Activated CD8-positive, alpha-beta memory T cell treated with anti-CD3 and anti-CD28 coated beads, Interleukin-2, amount 10 ng/mL, durations not matched to agents 7 days and 5 days (primary cell): ENCODE results near the gene DNAH6. TPM values are rescaled to one million over a fixed set of nuclear protein-coding genes. Genes with fewer than 3 reads are reported as not detected.

Experiments used
- ATAC-seq: fragments of 150-1000 bp; cut with Tn5 transposase; one replicate; pipeline ENCODE4 v1.10.0; 2021; ENCODE audit warnings: moderate library complexity
- CTCF ChIA-PET: fragments of 350-600 bp; sonication (Branson Sonifier 250); formaldehyde crosslinking; loops from one replicate; lab custom pipeline; 2021; ENCODE audit warnings: antibody characterized with exemption; lab: Charles Lee
- DNase-seq: peaks from one replicate; pipeline ENCODE4 v3.0.0-alpha.2; 2020
- H3K27ac Mint-ChIP-seq: one replicate; pipeline ENCODE4 v1.8.0; 2021; ENCODE audit warnings: mild to moderate bottlenecking, mixed read lengths
- H3K27me3 Mint-ChIP-seq: one replicate; pipeline ENCODE4 v1.8.0; 2021; ENCODE audit warnings: mixed read lengths
- H3K36me3 Mint-ChIP-seq: one replicate; pipeline ENCODE4 v1.8.0; 2021; ENCODE audit warnings: mild to moderate bottlenecking, mixed read lengths
- H3K4me1 Mint-ChIP-seq: one replicate; pipeline ENCODE4 v1.8.0; 2021; ENCODE audit warnings: mixed read lengths
- H3K4me3 Mint-ChIP-seq: one replicate; pipeline ENCODE4 v1.8.0; 2021; ENCODE audit warnings: mild to moderate bottlenecking, moderate library complexity, mixed read lengths
- H3K9me3 Mint-ChIP-seq: one replicate; pipeline ENCODE4 v1.8.0; 2022; ENCODE audit warnings: low read depth, mixed read lengths
- total RNA-seq, 2 experiments: library from RNA; stranded (reverse); gene quantifications; one replicate each; pipeline ENCODE4 v1.2.3, GENCODE V29; 2021

The DNAH6 gene
- total RNA-seq, 2 experiments from 2014 or later: 0.63 to 0.85 TPM

DNA sequence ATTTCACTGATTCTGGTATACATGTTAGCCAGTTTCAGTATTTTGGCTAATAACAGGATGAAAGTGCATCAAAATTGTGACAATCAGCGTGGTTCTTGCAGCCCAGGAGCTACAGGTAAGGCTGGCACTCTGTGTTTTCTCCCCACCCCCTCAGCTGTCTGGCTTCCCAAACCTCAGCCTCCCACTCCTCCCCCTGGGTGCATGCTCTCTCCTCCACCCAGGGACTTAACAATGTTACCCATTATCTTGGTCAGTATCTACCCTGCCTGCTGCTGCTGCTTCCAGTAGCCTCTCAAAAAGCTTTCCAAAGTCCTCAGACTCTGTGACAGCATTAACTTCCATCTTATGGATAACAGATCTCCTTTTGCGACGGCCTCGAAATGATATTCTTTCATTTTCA is 323.6 kb downstream of the DNAH6 start:
- DNase-seq: no peak
- CTCF ChIA-PET: no interaction called here
- Mint-ChIP-seq H3K9me3 (peaks cover 16% of the 10 kb centered on the region), H3K4me3 (peak overlapping the region; percentile 2), H3K36me3 (peaks cover 49% of the 10 kb centered on the region), H3K27me3 (no peaks in the 10 kb centered on the region), H3K27ac (no peak overlapping the region), H3K4me1 (peaks cover 40% of the 10 kb centered on the region)
- no peak for ATAC-seq

GRCh38 chr2:84840306-84840705 is 324.0 kb downstream of the DNAH6 start:
- peak overlapping the region; percentile 22 for H3K27ac Mint-ChIP-seq
- peaks cover 47% of the 10 kb centered on the region for H3K36me3 Mint-ChIP-seq
- ATAC-seq: no peak
- DNase-seq: no peak
- H3K27me3 Mint-ChIP-seq: no peaks in the 10 kb centered on the region
- H3K4me1 Mint-ChIP-seq: peaks cover 42% of the 10 kb centered on the region
- CTCF ChIA-PET: interaction anchor here (0.7 to 0.9 kb wide), 2 partner anchors 34 to 99 kb away, joined by 3 read pairs; no protein-coding TSS in a partner anchor
- peak overlapping the region; percentile 2 for H3K4me3 Mint-ChIP-seq
- peaks cover 16% of the 10 kb centered on the region for H3K9me3 Mint-ChIP-seq

DNA sequence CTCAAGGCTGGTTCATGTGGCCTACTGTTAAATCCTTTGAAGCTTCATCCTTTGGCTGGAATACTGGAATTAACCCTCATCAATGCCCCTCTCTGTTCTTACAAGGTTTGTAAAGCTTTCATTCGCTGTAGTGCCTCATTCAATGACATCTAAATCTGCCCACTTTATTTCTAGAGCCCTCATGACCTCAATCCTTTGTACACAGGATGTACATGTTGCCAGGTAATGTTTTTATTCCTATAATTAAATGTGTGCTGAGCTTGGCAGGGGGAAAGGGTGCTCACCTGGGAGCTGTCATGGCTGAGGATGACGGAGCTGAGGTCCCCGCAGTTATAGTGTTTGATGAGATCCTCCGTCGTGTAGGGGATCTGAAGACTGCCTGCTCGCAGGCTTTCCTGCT is 325.3 kb downstream of the DNAH6 start:
- Mint-ChIP-seq H3K27ac (peak overlapping the region; percentile 2), H3K4me3 (no peak overlapping the region), H3K27me3 (no peaks in the 10 kb centered on the region), H3K9me3 (peaks cover 5% of the 10 kb centered on the region), H3K4me1 (peaks cover 54% of the 10 kb centered on the region), H3K36me3 (peaks cover 39% of the 10 kb centered on the region)
- CTCF ChIA-PET: interaction anchor here (0.7 to 1.3 kb wide), 4 partner anchors 21 to 369 kb away, joined by 3 to 4 read pairs (median 4); no protein-coding TSS in a partner anchor
- no peak for ATAC-seq
- DNase-seq: no peak

GRCh38 chr2:84844141-84844540 is 327.8 kb downstream of the DNAH6 start:
- Mint-ChIP-seq H3K27ac (no peak overlapping the region), H3K27me3 (no peaks in the 10 kb centered on the region), H3K36me3 (peaks cover 19% of the 10 kb centered on the region), H3K4me3 (no peak overlapping the region), H3K9me3 (no peaks in the 10 kb centered on the region), H3K4me1 (peaks cover 74% of the 10 kb centered on the region)
- DNase-seq (no peak), ATAC-seq (no peak)
- CTCF ChIA-PET: interaction anchor here (0.6 to 1.5 kb wide), 2 partner anchors 80 to 82 kb away, joined by 3 to 5 read pairs; no protein-coding TSS in a partner anchor

- H3K4me3 Mint-ChIP-seq: peak overlapping the region; percentile 38
- H3K9me3 Mint-ChIP-seq: no peaks in the 10 kb centered on the region
- ATAC-seq (peak; percentile 67), DNase-seq (peak; percentile 55)
- peaks cover 12% of the 10 kb centered on the region for H3K36me3 Mint-ChIP-seq
- H3K4me1 Mint-ChIP-seq: peaks cover 76% of the 10 kb centered on the region
- no peaks in the 10 kb centered on the region for H3K27me3 Mint-ChIP-seq
- H3K27ac Mint-ChIP-seq: peak overlapping the region; percentile 97
- CTCF ChIA-PET: interaction anchor here (0.6 to 1.7 kb wide), 10 partner anchors 11 to 104 kb away, joined by 3 to 6 read pairs (median 4); no protein-coding TSS in a partner anchor
These were observed 329.9 kb downstream of the DNAH6 start for GRCh38 chr2:84846041-84846663.

DNA sequence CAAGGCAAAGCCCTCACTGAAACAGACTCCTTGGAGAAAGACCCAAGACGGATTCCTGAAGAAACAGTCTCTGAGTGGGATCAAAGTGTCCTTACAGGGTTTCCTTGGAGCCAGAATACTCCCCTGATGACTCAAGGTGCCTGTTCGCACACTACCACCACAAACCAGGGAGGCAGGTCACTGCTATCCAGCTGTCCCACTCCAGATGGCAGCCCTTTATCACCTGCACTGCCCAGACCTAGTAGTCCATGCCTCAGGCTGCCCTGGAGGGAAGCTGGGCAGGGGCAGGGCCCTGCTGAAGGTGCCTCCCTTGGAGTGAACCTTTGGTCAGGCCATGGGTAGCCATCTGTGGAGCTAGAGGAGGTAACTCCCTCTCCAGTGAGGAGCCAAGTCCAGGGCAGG is 330.4 kb downstream of the DNAH6 start:
- peak overlapping the region; percentile 97 for H3K27ac Mint-ChIP-seq
- peak; percentile 4 for ATAC-seq
- peaks cover 74% of the 10 kb centered on the region for H3K4me1 Mint-ChIP-seq
- H3K9me3 Mint-ChIP-seq: no peaks in the 10 kb centered on the region
- no peaks in the 10 kb centered on the region for H3K27me3 Mint-ChIP-seq
- CTCF ChIA-PET: interaction anchor here (0.9 to 1.7 kb wide), 8 partner anchors 11 to 105 kb away, joined by 3 to 6 read pairs (median 4); no protein-coding TSS in a partner anchor
- peaks cover 17% of the 10 kb centered on the region for H3K36me3 Mint-ChIP-seq
- H3K4me3 Mint-ChIP-seq: no peak overlapping the region
- DNase-seq: no peak

DNA sequence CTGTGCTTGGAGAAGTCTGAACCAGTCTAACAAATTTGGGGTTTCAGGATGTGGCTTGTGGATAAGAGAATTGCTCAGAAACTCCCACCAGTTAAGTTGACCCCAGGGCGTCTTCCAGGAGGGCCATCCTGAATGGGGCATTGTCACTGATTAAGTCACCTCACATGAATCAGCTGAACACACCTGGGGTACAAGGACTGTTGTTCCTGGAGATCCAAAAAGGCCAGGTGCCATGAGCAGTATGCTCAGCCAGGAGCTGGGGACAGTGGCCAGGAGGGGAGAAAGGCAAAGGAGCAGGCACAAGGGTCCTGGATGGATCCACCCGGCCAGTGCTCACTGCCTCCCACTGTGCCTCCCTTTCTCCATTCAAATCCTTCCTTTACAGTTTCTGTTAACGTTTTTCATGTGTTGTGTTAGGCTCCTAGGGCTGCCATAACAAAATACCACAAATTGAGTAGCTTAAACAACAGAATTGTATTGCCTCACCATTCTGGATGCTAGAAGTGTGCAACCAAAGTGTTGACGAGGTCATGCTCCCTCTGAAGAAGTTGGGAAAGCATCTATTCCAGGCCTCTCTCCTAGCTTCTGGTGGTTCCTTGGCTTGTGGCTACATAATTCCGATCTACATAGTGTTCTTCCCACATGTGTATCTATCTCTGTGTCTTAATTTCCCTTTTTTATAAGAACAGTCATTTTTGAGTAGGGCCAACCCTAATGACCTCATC is 331.2 kb downstream of the DNAH6 start:
- no peaks in the 10 kb centered on the region for H3K9me3 Mint-ChIP-seq
- ATAC-seq (no peak), DNase-seq (no peak)
- H3K36me3 Mint-ChIP-seq: peaks cover 23% of the 10 kb centered on the region
- no peaks in the 10 kb centered on the region for H3K27me3 Mint-ChIP-seq
- no peak overlapping the region for H3K4me3 Mint-ChIP-seq
- CTCF ChIA-PET: interaction anchor here (1.6 kb wide), 1 partner anchor 106 kb away, joined by 5 read pairs; no protein-coding TSS in a partner anchor
- H3K4me1 Mint-ChIP-seq: peaks cover 79% of the 10 kb centered on the region
- peak overlapping the region; percentile 97 for H3K27ac Mint-ChIP-seq

DNA sequence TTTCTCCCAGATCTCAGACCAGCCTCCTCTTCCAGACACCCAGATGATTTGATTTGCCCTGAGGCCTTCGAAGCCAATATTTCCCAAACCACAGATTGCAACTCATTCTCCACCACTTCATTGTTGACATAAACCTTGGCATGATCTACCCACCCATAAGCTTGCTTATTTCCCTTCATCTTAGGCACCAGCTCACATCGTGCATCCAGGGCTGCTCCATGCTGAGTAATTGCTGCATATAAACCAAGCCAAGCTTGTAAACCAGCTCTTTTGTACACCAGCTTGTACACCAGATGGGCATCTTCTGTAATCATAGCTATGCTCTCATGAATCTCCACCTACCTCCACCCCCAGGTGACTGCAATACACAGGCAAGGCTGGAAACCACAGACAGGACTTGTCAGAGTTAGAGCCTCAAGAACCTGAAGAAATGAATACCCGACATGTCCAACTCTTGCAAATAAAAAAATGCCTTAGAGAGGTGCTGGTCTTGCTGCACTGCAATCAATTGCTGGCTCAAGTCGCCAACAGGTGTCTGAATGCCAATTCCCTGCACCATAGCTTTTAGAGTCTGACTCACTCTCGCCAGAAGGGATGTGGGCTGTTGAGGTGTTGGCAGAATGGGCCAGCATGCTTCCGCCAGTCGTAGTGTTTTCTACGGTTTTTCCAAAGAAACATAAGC is 333.1 kb downstream of the DNAH6 start:
- Mint-ChIP-seq H3K36me3 (peaks cover 30% of the 10 kb centered on the region), H3K27ac (peak overlapping the region; percentile 4)
- peak; percentile 66 for DNase-seq

GRCh38 chr2:84850471-84850870 is 334.2 kb downstream of the DNAH6 start:
- peaks cover 34% of the 10 kb centered on the region for H3K36me3 Mint-ChIP-seq
- H3K27me3 Mint-ChIP-seq: no peaks in the 10 kb centered on the region
- no peak overlapping the region for H3K27ac Mint-ChIP-seq

More for the DNA sequence above, 333.1 kb downstream of the DNAH6 start:
- Mint-ChIP-seq H3K4me3 (no peak overlapping the region), H3K27me3 (no peaks in the 10 kb centered on the region), H3K9me3 (peaks cover 12% of the 10 kb centered on the region), H3K4me1 (peaks cover 65% of the 10 kb centered on the region)
- ATAC-seq: peak; percentile 40
- CTCF ChIA-PET: interaction anchor here (0.8 to 2.0 kb wide), 6 partner anchors 9 to 108 kb away, joined by 3 to 8 read pairs (median 6); no protein-coding TSS in a partner anchor

DNA sequence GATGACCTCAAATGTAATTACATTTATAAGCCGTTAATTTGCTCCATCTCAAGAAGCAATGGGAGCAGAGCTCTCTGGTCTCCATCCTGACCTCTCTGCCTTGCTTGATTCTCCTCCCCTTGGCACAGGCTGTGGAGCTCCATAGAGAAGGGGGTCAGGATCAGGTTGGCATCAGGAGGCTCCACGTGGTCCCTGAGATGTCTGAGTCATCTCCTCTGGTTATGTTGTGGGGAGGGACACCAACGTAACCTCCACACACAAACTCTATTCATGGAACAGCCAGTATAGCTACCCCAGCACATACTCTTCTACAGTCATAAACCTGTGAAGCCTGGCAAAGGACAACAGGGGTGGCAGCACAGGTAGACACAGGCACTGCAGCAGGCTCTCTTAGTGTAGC is 335.6 kb downstream of the DNAH6 start:
- Mint-ChIP-seq H3K27ac (peak overlapping the region; percentile 12), H3K27me3 (no peaks in the 10 kb centered on the region), H3K36me3 (peaks cover 41% of the 10 kb centered on the region), H3K4me3 (no peak overlapping the region), H3K4me1 (peaks cover 61% of the 10 kb centered on the region), H3K9me3 (peaks cover 12% of the 10 kb centered on the region)
- no peak for ATAC-seq
- CTCF ChIA-PET: interaction anchor here (2.1 kb wide), 1 partner anchor 74 kb away, joined by 8 read pairs; no protein-coding TSS in a partner anchor
- DNase-seq: no peak

More at GRCh38 chr2:84850471-84850870, 334.2 kb downstream of the DNAH6 start:
- DNase-seq (no peak), ATAC-seq (no peak)
- Mint-ChIP-seq H3K9me3 (peaks cover 12% of the 10 kb centered on the region), H3K4me1 (peaks cover 66% of the 10 kb centered on the region), H3K4me3 (no peak overlapping the region)
- CTCF ChIA-PET: interaction anchor here (1.7 to 2.1 kb wide), 5 partner anchors 8 to 75 kb away, joined by 5 to 8 read pairs (median 7); no protein-coding TSS in a partner anchor

GRCh38 chr2:84854850-84855249 is 338.6 kb downstream of the DNAH6 start:
- DNase-seq: no peak
- peaks cover 12% of the 10 kb centered on the region for H3K9me3 Mint-ChIP-seq
- H3K36me3 Mint-ChIP-seq: peaks cover 50% of the 10 kb centered on the region
- H3K4me1 Mint-ChIP-seq: peaks cover 67% of the 10 kb centered on the region
- CTCF ChIA-PET: interaction anchor here (1.4 kb wide), 1 partner anchor 71 kb away, joined by 7 read pairs; no protein-coding TSS in a partner anchor
- no peak for ATAC-seq
- no peak overlapping the region for H3K4me3 Mint-ChIP-seq
- H3K27ac Mint-ChIP-seq: peak overlapping the region; percentile 19
- H3K27me3 Mint-ChIP-seq: no peaks in the 10 kb centered on the region

DNA sequence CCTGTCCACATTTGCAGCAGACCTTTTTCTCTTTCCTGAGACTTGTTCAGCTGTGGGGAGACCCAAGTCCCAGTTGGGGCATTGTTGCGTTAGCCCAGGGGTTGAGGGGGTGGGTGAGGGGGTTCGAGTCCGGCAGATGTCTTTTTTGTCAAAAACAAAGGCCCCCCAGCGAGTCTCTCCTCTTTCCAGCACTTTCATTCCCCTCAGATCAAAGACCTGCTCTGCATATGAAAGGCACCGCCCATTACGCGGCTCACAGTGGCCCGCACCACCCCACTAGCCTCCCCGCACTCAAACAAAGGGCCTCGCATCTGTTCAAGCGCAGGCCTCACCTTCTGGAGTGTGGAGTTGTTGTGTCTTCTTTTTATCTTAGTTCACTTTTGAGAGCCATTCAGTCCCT is 339.4 kb downstream of the DNAH6 start:
- Mint-ChIP-seq H3K27me3 (no peaks in the 10 kb centered on the region), H3K4me1 (peaks cover 67% of the 10 kb centered on the region), H3K4me3 (no peak overlapping the region), H3K27ac (no peak overlapping the region), H3K9me3 (peaks cover 12% of the 10 kb centered on the region), H3K36me3 (peaks cover 47% of the 10 kb centered on the region)
- no peak for ATAC-seq
- CTCF ChIA-PET: interaction anchor here (1.4 kb wide), 2 partner anchors 70 kb away, joined by 5 to 7 read pairs; no protein-coding TSS in a partner anchor
- DNase-seq: no peak
